HG03025 (cell line): ENCODE data around the gene MC5R.
"Not testable (repeated sequence)": the region's sequence is repeated elsewhere in the genome, so short reads cannot be mapped to it uniquely, and the experiment has no call there.

Experiments used
- ATAC-seq: cut with Tn5 transposase; IDR thresholded peaks from one replicate; pipeline ENCODE4 v1.9.1; 2021; ENCODE audit warnings: mild to moderate bottlenecking, moderate library complexity; ENCODE audit not compliant: unreplicated experiment, low FRiP score

Gene MC5R

DNA sequence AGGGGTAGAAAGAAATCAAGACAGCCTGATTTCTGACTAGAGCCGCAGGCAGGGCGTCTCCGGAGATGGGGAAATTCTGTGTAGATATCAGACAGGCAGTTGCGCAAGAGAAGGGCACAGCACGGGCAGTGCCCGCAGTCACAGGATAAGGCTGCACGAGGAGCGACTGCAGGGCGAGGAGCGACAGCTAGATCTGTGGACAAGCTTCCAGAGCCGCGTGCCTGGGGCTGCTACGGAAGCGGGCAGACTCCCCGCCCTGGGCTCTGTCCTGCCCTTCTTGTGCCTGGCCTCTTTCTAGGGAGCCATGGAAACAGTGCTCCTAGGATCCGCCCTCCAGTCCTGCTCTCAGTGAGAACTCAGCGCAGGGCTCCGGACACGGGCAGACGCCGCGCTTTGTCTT, 12.6 kb downstream of the MC5R start:
- no peak for ATAC-seq

- no peak for ATAC-seq
Measured at GRCh38 chr18:13849791-13850190, 25.8 kb downstream of the MC5R start.

GRCh38 chr18:13862898-13863297, 38.9 kb downstream of the MC5R start:
- not testable (repeated sequence) for ATAC-seq

DNA sequence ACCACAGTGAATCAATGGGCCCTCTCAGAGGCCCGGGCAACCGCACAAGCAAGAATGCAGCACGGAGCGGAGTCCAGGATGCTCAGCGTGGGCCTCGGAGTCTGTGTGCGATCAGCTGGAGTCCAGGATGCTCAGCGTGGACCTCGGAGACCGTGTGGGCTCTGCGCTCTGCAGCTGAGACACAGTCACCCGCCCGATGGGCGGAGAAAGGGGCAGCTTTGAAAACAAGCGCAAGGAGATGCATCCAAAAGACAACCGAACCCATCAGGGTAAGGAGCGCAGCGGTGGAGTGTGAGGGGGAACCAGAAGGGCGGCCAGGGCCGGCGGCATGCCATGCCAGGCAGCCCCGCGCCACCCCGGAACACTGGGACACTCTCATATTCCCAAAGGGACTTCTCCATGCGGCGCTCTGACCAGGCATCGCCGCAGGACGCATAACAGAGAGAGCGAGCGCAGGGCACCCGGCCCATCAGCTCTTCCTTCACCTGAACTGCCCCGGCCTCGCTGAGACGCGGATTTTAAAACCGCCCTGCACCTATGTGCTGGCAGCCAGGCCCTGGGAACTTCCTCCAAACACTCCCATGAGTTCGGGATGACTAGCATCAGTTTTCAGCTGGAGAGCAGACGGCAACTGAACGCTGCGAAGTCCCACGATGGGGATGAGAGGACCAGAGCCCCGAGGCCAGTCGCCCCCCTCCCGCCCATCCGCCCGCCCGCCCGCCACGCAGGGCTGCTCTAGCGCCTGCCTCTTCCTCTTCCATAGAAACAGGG, 44.7 kb downstream of the MC5R start:
- ATAC-seq = no peak

- no peak for ATAC-seq
Measured at GRCh38 chr18:13871701-13872100, 47.8 kb downstream of the MC5R start.

GRCh38 chr18:13872373-13872772, 48.4 kb downstream of the MC5R start:
- no peak for ATAC-seq

GRCh38 chr18:13872932-13873331, 49.0 kb downstream of the MC5R start:
- no peak for ATAC-seq

DNA sequence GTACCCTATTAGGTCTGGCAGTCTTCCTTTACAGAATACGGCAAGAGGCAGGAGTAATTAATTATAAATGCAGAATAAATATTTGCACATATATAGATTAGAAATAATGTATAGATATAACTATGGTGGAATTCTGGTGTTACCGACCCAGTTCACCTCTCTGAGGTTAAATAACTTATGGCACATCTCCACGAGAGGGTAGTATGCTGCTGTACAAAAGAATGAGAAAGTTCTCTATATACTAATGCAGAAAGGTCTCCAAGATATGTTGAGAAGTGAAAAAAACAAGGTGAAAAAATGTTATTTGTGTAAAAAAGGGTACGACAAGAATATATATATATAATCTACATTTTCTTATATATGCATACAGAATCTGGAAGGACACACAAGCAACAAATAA, 50.6 kb downstream of the MC5R start:
- ATAC-seq = no peak
